GM18526 (cell line): Measurements from ENCODE around the gene TMC3.

ENCODE experiments used
- POLR2A ChIP-seq: IDR thresholded peaks from 3 replicates; pipeline ENCODE4 v1.6.1; 2011; ENCODE audit not compliant: insufficient read length; ENCODE audit errors: extremely low read depth

TMC3 gene

GRCh38 chr15:81388436-81388770 is 14.4 kb upstream of the TMC3 start:
- no peak for TF ChIP-seq POLR2A

DNA sequence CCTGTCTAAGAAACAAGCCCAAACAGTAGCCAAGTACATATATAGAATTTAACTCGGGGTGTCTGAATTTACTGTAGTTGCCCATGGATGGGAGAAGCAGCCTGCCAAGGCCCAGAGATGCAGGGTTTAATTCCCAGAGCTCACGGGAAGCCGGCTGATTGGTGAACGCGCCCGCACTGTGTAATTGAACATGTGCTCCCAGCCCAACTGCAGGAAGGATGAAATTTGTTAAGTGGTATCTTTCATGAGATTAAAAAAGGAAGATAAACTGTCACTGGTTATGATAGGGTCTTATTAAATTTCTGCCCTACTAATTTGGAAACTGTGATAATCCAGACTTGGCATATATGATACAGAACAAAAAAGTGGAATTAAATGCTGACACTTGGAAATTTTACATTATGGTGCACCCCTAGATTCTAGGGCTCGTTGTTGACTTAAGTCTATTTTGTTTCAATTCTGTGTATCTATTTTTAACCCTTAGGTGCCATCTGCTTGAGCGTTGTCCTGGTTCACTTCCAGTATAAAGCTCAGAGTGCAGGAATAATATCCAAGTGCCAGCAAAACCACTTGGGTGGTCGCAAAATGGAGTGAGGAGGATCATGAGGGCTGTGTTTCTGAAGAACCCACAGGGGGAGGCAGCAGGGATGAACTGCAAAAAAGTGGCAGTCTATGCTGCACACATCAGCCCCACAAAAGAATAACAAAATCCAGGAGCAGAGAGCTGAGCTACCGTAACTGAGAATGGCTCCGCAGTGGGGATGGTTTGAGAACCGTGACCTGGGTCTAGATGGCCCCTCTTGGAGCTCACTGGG is 13.8 kb upstream of the TMC3 start:
- no peak for TF ChIP-seq POLR2A

- TF ChIP-seq POLR2A, result no peak
Measured at GRCh38 chr15:81386947-81387346, 12.9 kb upstream of the TMC3 start.

DNA sequence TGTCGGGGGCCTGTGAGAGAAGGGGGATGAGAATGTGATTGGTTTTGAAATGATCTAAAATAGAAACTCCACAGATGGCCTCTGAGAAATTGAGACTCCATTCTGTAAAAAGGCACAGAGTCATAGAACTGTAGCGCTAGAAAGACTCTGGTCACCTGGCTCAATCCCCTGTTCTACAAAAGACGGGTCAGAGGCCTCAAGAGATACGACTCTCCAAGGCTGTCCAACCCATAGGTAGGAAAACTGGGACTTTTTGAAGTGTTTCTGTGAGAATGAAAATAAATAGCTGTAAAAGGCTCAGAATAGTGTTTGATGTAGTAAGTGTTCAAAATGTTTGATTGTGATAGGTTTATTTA is 11.7 kb upstream of the TMC3 start:
- TF ChIP-seq POLR2A, result no peak

GRCh38 chr15:81384891-81385720 is 11.1 kb upstream of the TMC3 start:
- no peak for TF ChIP-seq POLR2A

- no peak for TF ChIP-seq POLR2A
Measured at GRCh38 chr15:81381720-81382119, 7.7 kb upstream of the TMC3 start.

- TF ChIP-seq POLR2A, result no peak
Measured at GRCh38 chr15:81380668-81381067, 6.7 kb upstream of the TMC3 start.

- TF ChIP-seq POLR2A, result no peak
Measured at GRCh38 chr15:81380203-81380602, 6.2 kb upstream of the TMC3 start.

- TF ChIP-seq POLR2A, result no peak
Measured at GRCh38 chr15:81379269-81379668, 5.3 kb upstream of the TMC3 start.

- no peak for TF ChIP-seq POLR2A
Measured at GRCh38 chr15:81378443-81378842, 4.4 kb upstream of the TMC3 start.

GRCh38 chr15:81377871-81378270 is 3.9 kb upstream of the TMC3 start:
- TF ChIP-seq POLR2A, result no peak

DNA sequence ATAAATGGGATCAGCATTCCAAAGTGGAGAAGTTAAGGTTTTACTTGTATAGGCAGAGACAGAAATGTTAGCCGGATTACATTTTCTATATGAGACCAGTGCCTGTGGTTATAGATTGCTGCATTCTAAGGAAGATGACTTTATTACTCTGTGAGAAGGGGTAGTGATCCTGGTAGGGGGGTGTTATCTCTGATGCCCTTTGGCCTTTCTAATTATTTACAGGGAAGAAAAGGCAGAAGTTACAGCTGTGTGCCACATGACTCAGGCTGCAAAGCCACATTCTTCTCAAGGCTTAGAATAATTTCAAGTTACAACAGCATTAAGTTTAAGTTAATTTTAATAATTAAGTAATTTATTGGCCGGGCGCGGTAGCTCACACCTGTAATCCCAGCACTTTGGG is 2.2 kb upstream of the TMC3 start:
- no peak for TF ChIP-seq POLR2A

- no peak for TF ChIP-seq POLR2A
Measured at GRCh38 chr15:81375461-81375860, 1.4 kb upstream of the TMC3 start.

DNA sequence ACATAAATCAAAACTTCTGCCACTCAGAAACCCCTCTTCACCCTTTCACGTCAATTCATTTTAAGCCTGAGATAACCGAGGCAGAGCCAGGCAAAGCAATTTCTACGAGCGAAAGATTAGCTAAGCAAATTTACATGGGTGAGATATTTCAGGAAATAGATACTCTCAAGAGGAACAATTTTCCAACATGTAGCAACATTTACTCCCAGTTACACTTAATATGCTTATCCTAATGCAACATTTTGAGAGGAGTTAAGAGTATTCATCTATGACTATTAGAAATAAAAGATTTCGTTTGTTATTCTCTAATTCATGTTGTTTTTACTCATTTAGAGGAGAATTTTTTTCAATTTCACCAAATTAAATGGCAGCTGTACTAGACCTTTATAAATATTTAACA is 837 bp downstream of the TMC3 start:
- no peak for TF ChIP-seq POLR2A

DNA sequence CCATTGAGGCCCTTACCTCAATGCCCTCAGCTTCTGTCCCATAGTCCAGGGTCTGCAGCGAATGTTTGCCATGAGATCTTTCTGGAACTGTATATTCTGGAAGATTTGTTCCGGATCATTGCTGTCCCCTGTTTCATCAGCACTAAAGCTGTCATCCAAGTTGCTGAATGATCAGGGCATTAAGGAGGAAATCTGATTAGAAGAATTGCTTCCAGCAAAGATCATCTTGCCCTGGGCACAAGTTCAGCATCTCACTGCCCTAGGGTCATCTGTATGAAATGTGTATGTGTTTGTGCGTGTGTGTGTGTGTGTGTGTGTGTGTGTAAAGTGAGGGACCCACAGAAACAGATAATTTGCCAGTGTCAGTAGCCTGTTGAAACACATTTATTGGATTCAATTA is 1.4 kb downstream of the TMC3 start:
- TF ChIP-seq POLR2A, result no peak

DNA sequence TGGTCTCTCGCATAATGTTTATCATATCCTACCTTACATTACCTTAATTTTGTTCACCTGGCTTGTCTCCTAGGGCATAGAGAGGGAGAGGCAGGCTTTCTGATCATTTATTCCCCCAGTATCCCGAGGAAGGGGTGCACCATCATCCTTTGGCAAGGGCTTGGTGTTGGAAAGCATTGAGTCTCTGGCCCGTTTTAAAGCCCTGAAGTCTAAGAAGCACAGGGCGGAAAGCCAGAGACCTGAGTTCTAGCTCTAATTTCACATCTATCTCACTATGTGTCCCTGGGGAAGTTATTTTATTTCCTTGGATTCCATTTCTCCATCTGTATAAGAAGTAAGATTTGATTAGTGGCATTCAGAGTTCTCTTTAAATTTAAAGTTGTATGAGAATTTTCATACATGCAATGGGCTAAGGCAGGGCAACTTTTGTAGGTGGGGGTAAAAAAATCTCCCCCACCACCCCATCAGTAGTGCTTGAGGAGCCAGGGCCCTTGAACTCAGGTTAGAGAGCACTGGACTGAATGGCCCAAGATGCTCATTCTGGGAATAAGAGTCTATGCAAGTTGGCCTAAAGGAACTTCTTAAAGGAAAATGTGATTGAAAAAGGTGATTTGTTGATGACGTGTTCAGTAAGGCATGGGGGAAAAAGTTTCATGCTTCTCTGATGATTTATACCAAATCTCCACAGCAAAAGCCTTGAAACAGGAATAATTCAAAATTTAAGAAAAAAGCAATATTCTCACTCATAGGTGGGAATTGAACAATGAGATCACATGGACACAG is 10.1 kb downstream of the TMC3 start:
- TF ChIP-seq POLR2A, result no peak

- no peak for TF ChIP-seq POLR2A
Measured at GRCh38 chr15:81363276-81363675, 10.7 kb downstream of the TMC3 start.

- TF ChIP-seq POLR2A, result no peak
Measured at GRCh38 chr15:81362790-81363189, 11.2 kb downstream of the TMC3 start.
